PC-3 (cell line): Measurements from ENCODE around the gene MARCHF3.

Source experiments
- EZH2 ChIP-seq: fragments of 300-600 bp; sonication (generic); IDR thresholded peaks from one replicate; pipeline ENCODE4 v1.6.1; 2017; ENCODE audit warnings: antibody characterized with exemption, mild to moderate bottlenecking, low read length; ENCODE audit not compliant: unreplicated experiment
- TF ChIP-seq, protein P1 (sequence below): fragments of 300-600 bp; sonication (generic); conservative IDR thresholded peaks from 2 replicates; pipeline ENCODE4 v1.5.1; 2017; ENCODE audit warnings: antibody characterized with exemption, low read depth, mild to moderate bottlenecking, low read length

DNA sequence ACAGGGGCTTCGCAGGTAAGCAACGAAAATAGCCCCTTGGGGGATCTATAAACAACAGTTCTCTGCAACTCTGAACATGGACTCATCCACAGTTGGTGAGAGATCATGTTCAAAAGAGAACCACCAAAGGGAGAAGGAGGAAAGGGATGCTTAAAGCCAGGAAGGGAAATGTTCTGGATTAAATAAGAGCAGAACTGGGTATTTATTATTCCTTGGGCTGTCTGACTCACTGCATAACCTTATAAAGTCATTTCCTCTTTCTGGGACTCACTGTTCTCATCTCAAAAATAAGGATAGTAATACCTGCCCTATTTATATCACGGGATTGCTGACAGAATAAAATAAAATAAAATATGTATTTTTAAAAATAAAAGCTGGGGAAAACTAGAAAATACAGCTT is 11.2 kb upstream of the MARCHF3 start:
- TF ChIP-seq, protein P1, sequence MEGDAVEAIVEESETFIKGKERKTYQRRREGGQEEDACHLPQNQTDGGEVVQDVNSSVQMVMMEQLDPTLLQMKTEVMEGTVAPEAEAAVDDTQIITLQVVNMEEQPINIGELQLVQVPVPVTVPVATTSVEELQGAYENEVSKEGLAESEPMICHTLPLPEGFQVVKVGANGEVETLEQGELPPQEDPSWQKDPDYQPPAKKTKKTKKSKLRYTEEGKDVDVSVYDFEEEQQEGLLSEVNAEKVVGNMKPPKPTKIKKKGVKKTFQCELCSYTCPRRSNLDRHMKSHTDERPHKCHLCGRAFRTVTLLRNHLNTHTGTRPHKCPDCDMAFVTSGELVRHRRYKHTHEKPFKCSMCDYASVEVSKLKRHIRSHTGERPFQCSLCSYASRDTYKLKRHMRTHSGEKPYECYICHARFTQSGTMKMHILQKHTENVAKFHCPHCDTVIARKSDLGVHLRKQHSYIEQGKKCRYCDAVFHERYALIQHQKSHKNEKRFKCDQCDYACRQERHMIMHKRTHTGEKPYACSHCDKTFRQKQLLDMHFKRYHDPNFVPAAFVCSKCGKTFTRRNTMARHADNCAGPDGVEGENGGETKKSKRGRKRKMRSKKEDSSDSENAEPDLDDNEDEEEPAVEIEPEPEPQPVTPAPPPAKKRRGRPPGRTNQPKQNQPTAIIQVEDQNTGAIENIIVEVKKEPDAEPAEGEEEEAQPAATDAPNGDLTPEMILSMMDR = no peak
- TF ChIP-seq EZH2 = no peak
